HG03196 (cell line): ENCODE results near the gene DND1.
"Not testable (repeated sequence)": the region's sequence is repeated elsewhere in the genome, so short reads cannot be mapped to it uniquely, and the experiment has no call there.

Experiments used
- ATAC-seq: cut with Tn5 transposase; IDR thresholded peaks from one replicate; pipeline ENCODE4 v1.9.1; 2021; ENCODE audit not compliant: unreplicated experiment

DND1 gene

DNA sequence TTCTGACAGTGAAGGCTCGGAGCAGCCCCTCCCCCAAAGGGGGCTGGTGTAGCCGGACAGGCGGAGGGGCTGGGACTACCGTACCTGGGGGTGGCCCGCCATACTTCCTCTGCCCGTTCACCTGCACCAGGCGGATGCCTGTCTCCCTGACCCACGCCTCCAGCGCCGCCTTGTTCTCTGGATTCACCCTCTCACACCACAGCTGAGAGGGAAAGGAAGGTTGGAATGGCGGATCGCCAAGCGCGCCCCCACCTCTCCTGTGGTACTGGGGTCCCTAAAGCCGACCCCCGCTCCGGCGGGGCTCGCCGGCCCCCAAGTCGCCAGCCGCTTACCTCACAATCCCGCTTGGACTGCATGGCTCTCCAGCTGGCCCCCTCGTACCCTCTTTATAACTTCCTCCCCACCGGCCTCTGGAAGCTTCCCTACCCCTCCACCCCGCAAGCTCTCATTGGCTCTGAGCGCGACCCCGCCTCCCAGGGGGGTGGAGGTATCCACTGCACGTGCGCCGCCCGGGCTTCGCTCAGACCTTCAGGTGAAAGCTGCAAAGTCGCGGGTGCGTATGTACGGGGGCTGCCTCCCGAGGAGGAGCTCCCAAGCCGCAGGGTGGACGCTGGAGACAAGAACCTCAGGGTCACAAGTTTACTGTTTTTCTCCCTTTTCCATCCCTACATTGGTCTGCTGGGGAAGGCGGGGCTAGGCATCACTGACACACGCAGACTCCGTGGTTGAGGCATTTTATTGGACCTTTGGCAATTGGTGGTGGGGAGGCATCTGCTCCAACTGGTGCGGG lies at the start of gene DND1:
Gene DND1 (minus strand): TSS at position 390 of the 790 bp plus-strand sequence. CDS start 34 bp downstream, at position 356.
- ATAC-seq = no peak

DNA sequence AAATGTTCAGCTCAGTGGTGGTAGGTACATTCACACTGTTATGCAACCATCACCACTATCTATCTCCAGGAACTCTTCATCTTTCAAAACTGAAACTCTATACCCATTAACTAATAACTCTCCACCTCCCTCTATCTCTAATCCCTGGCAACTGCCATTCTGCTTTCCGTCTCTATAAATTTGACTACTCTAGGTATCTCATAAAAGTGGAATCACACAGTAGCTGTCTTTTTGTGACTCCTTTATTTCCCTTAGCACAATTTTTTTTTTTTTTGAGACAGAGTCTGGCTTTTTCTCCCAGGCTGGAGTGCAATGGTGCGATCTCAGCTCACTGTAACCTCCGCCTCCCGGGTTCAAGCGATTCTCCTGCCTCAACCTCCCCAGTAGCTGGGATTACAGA lies 48.0 kb upstream of the DND1 start:
- not testable (repeated sequence) for ATAC-seq

DNA sequence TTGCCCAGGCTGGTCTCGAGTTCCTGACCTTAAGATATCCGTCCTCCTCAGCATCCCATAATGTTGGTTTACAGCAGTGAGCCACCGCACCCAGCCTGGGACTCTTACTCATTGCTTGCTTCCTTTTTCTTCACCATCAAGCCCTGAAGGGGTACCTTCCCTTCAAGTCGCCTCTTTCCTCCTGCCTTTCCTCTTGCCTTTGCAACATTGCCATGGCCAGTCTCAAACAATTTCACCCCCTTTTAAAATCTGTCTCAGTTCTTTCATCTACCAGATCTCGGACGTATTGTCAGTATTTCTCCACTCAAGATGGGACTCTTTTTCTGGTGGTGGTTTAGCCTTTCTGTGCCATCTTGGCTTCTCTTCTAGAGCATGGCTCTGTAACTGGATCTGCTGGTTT lies 47.4 kb upstream of the DND1 start:
- not testable (repeated sequence) for ATAC-seq

DNA sequence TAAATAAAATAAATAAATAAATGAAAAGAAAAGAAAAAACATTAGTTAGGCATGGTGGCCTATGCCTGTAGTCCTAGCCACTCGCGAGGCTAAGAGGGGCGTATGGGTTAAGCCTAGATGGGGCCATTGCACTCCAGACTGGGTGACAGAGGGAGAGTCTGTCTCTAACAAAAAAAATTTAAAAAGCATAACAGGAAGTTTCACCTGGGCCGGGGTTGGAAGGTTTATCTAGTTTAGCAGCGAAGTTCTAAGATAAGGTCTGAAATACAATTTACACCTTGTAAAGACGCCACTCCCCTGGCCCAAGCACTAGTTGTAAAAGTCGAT lies 44.9 kb upstream of the DND1 start:
- ATAC-seq = no peak

DNA sequence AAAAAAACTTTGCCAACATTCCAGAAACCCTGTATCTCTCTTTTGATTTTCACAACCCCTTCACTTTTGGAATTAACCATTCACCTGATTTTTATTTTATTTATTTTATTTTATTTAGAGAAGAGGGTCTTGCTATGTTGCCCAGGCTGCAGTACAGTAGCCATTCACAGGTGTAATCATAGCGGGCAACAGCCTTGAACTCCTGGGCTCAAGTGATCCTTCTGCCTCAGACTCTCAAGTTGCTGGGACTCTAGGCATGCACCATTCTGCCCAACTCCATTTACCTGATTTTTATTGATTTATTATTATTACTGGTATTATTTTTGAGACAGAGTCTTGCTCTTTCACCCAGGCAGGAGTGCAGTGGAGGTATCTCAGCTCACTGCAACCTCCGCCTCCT lies 42.9 kb upstream of the DND1 start:
- ATAC-seq = not testable (repeated sequence)

DNA sequence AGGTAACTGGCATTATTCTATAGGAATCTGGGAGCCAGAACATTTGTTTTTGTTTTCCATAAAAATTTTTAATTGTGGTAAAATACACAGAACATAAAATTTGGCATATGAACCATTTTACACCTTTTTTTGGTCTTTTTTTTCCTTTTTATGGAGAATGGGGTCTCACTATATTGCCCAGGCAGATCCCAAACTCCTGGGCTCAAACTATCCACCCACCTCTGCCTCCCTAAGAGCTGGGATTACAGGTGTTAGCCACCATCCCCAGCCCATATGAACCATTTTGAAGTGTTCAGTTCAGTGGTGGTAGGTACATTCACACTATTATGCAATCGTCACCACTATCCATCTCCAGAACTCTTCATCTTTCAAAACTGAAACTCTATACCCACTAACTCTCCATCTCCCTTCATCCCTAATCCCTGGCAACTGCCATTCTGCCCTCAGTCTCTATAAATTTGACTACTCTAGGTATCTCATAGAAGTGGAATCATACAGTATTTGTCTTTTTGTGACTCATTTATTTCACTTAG lies 40.3 kb upstream of the DND1 start:
- ATAC-seq = no peak

DNA sequence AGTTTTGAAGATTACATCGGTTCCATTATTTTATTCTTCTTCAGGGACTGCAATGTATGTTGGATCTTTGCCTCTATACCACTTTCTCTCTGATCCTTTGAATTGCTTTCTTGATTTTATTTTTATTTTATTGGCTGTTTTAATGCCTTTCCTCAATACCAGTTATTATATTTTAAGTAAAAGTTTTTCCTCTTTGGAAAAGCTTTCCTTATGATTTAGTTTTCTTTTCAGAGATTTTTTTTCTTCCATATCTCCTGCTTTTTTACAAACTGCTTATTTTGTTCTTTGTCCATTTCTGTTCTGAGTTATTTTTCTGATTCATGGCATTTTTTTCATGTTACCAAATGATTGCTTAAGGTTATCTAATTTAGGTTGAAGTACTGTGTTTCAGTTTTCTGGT lies 38.4 kb upstream of the DND1 start:
- ATAC-seq = no peak

DNA sequence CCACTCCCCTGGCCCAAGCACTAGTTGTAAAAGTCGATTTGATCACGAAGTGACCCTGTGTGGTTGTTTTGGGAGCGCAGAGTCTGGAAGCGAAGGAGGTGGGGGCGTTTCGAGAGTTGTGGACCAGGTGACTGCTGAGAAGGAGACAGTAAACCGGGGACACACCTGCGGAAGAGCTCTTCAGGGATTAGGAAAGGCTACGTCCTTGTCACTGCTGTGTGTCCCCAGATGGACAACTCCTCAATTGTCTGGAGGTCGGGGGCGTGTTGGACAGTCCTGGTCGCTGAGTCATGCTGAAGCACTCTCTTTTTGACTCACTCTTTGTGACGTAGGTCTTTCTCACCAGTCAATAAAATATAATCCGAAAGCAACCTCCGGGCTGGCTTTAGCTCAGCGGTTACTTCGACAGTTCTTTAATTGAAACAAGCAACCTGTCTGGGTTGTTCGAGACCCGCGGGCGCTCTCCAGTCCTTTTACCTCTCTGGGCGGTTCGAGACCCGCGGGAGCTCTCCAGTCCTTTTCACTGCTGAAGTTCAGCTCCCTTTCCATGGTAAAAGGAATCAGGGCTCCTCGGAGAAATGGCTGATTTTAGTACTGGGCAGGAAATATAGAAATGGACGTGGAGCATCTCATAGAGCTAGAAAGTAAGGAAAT lies 37.6 kb upstream of the DND1 start:
- peak; percentile 88 for ATAC-seq

DNA sequence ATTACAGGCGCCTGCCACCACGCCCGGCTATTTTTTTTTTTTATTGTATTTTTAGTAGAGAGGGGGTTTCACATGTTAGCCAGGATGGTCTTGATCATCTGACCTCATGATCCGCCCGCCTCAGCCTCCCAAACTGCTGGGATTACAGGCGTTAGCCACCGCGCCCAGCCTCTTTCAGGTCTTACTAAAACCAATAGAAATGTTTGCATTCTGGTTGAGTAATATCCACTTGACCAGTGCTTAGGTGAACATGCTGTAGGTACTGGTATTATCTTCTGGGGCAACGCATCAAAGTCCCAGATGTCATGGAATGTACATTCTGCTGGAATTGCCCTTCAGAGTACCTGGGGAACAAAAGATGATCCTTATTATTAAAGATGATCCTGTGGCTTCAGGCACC lies 35.4 kb upstream of the DND1 start:
- not testable (repeated sequence) for ATAC-seq

DNA sequence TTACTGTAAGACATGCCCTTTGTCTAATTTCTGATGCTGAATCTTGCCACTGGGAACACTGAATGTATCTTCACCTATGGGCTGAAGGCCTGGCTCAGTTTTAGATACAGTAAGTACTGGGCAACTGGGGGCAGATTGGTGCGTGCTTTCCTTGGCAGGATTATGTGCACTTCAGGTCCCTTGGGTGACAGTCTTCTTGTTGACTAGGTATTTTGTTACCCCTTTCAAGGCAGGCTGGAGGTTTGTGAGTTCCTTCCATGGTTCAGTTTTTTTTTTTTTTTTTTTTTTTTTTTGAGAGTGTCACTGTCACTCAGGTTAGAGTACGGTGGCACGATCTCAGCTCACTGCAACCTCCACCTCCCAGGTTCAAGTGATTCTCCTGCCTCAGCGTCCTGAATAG lies 34.4 kb upstream of the DND1 start:
- no peak for ATAC-seq

DNA sequence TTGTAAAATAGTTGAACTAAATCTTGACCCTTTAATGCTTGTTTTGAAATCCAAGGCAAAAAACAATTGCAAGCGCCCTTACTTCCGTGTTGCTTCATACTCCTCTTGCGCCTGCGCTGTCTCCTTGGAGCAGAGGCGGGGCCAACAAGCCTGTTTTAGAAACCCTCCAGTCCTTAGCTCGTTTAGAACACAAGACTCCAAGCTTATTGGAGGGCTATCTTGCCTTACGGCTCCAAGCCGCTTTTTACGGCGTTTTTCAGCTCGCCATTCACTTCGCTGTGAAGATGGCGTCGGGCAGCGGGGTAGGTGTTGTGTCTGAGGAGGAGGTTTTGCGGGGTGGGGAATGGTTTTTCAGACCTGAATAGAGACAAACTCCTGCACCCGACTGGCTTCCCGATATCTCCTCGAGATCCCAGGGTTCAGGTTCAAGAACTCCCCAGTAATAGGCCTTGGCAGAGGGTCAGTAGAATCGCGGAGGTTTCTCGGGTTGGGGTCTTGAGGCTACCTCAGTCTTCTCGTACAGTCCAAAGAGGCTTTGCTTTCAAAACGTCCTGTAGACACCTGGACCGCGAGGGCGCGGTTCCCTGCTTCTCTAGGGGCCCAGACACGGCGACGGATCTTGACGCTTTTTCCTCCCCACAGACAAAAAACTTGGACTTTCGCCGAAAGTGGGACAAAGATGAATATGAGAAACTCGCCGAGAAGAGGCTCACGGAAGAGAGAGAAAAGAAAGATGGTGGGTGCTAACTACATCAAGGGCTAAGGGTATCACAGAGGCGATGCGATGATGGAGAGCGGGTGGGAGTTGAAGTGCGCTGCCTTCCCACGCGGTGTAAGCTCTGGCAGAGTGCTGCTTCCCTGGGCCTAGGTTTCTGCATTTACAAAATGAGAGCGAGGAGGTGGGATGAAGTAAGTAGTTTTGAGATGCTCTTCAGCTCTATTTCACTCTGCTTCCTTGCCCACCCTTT lies 27.1 kb upstream of the DND1 start, which contains the start of gene ZMAT2:
Gene ZMAT2 (plus strand): TSS at position 271 of the 968 bp plus-strand sequence. CDS start 14 bp downstream, at position 285.
- ATAC-seq = peak; percentile 90

DNA sequence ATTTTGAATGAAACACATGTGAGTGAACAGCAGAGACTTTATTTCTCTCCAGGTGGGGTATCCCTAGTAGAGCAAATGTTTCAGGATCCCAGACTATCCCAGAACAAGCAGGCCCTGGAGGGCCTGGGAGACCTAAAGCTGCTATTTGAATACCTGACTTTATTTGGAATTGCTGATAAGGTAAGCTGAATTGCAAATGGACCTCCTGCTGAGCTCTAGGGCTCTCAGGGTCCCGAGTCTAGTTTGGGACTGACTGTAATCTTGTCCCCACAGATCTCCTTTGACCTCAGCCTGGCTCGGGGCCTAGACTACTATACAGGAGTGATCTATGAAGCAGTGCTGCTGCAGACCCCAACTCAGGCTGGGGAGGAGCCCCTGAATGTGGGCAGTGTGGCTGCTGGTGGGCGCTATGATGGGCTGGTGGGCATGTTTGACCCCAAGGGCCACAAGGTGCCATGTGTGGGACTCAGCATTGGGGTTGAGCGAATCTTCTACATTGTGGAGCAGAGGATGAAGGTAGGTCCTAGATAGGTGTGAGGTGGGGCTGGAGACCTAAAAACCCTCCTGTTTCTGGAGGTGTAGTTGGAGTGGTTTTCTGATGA lies 23.6 kb upstream of the DND1 start:
- no peak for ATAC-seq

DNA sequence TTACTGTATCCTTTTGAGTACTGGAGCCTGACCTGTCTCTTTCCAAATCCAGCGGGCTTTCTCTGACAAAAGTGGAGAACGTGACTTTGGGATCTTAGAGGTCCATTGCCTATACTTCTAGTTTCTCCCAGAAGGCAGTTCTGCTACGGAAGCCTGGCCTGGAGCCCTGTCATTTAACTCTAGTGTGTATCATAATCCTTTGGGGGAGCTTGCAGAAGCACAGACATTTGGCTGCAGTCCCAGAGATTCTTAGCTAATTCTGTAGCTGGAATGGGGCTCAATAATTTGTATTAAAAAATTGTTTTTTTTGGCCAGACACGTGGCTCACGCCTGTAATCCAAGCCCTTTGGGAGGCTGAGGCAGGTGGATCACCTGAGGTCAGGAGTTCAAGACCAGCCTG lies 20.9 kb upstream of the DND1 start:
- no peak for ATAC-seq

DNA sequence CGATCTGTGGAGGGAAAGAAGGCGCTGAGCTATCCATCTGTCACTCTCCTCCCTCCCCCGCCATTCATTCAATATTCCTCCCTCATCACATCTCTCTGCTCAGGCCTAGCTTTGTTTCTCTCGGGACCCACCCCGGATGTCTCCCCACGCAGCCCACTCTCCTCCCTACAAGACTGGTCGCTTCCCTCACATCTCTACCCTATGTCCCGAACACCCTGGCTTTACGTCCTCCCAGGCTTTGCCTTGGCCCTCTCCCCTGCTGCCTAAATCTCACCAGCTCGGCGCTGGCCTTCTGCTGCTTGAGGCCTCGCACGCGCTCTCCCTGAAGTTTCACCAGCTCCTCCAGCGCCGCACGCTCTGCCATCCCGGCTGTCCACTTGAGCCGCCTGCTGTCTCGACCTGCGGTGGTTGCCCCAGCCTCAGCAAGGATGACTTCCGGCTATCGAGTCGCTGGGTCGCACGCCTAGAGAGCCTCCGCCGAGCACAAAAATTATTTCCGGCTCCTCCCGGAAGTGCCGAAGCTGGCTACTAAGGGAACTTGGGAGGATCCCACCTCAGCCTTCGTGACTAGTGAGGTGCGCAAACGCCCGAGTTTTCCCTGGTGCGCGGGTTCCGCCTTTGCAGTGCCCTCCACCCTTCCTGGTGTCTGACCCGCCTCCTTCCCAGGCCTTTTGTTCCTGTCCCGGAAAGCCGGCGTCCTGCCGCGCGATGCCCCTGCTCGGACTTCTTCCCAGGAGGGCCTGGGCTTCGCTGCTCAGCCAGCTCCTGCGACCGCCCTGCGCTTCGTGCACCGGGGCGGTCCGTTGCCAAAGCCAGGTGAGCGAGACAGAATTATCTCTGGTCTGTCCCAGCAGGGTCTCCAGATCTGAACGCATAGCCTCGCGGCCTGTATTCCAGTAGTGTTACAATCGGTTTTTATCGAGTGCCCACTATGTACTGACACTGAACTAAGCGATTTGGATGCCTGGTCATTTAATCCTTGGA lies 17.9 kb upstream of the DND1 start, which contains the start of the genes HARS1 and HARS2:
Gene HARS1 (minus strand): TSS at position 430 of the 984 bp plus-strand sequence. CDS start 66 bp downstream, at position 364.
Gene HARS2 (plus strand): TSS at position 515 of the 984 bp plus-strand sequence. CDS start 194 bp downstream, at position 709.
- peak; percentile 99 for ATAC-seq

DNA sequence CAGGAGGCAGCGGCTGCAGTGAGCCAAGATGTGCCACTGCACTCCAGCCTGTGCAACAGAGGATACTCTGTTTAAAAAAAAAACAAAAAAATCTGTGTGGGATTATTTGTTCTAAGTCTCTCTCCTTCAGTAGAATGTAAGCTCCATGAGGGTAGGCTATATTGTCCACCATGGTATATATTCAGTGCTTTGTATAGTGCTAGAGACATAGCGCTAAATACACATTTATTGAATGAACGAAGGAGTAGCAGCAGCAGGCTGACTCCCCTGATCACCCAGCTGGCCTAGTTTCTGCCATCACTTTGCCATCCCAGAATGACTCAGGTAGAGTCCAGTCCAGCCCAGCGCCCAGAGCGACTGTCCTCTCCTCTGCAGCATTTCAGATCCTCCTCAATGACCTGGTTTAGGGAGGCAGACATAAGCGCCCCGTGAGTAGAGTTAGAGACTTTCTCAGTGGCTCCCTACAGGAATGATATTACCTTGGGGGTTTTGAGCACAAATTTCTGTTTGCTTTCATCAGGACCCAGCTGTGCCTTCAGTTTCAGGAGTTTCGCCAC lies 17.1 kb upstream of the DND1 start:
- ATAC-seq = no peak

DNA sequence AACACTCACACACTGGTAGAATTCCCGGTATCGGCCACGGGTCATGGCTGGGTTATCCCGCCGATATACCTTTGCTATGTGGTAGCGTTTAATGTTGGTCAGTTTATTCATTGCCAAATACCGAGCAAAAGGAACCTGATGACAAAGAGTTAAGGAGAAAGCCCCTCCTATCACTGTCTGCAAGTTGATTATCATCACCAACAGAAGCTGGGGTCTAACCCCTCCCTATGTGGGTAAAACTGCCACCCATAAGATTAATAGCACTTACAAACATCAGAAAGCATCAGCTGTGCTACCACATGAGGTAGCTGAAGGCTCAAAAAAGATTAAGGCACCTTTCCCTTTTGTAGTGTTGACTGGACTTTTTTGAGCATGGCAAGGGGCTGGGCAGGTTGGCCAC lies 5.6 kb upstream of the DND1 start:
- no peak for ATAC-seq

DNA sequence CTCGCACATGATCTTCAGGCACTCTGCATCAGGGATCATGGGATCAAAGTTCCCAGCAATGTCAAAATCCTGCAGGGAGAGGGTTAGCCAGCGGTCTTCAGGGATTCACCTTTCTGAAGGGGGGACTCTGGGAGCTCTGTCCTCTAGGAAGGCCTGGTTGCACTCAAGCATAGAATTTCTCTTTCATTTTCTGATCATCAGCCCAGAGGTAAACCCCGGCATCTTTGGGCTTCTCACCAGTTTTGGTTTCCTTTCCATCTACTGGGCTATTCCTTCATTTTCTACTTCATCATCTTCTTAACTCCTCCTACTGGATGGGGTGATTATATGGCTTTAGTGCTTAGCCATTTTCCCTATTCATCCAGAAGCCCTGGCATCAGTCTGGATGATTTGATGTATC lies 4.6 kb upstream of the DND1 start:
- no peak for ATAC-seq

DNA sequence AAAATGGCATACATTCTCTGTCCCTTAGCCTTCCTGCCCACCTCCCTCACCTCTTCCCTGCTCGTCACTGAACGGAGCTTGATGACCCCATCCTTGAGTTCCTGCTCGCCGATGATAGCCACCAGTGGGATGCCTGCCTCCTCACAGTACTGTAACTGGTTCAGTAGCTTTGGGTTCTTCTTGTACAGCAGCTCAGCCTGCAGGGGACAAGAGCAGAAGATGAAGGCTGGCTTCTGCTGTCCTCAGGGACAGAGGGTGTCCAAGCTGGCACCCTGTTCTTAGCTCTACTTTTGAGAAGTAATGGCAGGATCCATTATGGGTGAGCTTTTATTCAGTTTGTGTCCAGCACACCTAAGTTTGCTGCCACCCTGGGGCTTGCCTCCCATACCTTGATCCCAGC lies 1.3 kb upstream of the DND1 start:
- ATAC-seq = no peak

DNA sequence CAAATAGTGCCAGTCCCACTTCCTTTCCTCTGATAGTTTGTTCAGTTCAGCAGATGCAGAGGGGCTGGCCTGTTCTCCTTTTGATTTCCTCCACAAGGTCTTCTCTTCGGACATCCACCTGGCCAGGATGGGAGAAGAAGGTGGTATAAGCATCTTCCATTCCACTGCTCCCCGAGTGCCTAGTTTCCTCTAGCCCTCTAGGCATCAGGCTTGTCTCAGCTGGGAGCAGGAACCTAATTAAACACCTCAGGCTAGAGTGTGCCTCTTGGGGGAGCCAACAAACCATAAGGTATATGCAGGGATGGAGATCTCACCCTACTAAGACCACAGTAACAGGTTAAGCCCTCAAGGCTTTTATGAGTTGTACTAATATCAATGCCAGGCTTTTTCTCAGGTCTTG lies 835 bp upstream of the DND1 start:
- ATAC-seq = no peak
